Measurements from ENCODE around the gene GPRASP1.

The GPRASP1 gene

GRCh38 chrX:102684772-102685520 is 33.7 kb downstream of the GPRASP1 start:
- no peak overlapping the region for H3K27ac ChIP-seq
- no peak overlapping the region for H3K4me3 ChIP-seq

DNA sequence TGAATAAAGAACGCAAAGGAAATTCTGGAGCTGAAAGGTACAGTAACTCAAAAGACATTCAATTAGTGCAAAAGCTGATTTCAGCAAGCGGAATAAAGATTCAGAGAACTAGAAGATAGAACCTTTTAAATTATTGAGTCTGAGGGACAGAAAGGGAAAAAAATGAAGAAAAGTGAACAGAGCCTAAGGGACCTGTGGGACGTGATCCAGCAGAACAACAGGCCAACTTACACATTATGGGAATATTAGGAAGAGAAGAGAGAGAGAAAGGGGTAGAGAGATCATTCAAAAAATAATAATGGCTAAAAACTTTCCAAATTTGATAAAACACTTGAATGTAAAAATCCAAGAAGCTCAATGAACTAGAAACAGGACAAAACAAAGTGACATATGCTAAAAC is 43.5 kb downstream of the GPRASP1 start:
- Histone ChIP-seq H3K27ac (no peak overlapping the region), H3K4me3 (no peak overlapping the region)

- no peak overlapping the region for H3K27ac ChIP-seq
- H3K4me3 ChIP-seq, result no peak overlapping the region
Observed at GRCh38 chrX:102696306-102696705, 45.0 kb downstream of the GPRASP1 start.

DNA sequence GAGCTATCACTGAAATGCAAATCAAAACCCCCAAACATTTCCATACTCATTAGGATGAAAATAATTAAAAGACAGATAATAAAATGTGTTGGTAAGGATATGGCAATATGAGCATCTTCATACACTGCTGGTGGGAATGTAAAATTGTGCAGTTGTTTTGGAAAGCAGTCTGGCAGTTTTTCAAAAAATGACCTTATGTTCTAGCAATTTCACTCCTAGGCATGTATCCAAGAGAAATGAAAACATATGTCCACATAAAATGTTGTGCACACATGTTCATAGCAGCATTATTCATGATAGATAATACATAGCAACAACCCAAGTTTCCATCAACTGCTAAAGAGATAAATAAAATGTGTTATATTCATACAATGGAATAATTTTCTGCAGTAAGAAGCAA is 46.2 kb downstream of the GPRASP1 start:
- H3K4me3 ChIP-seq, result no peak overlapping the region
- H3K27ac ChIP-seq, result no peak overlapping the region

Measured in skin epidermis (tissue), 12 donors.